Measurements from ENCODE around the gene MAFG.

Gene MAFG

GRCh38 chr17:81909966-81910839 is 17.3 kb downstream of the MAFG start:
- DNase-seq (ENCODE audit: low spot score) = no peak

GRCh38 chr17:81909231-81909630 is 18.3 kb downstream of the MAFG start:
- no peak for DNase-seq (ENCODE audit: low spot score)

GRCh38 chr17:81908793-81909192 is 18.7 kb downstream of the MAFG start:
- no peak for DNase-seq (ENCODE audit: low spot score)

GRCh38 chr17:81907219-81908145 is 20.1 kb downstream of the MAFG start:
- DNase-seq (ENCODE audit: low spot score) = no peak

- no peak for DNase-seq (ENCODE audit: low spot score)
Measured at GRCh38 chr17:81906476-81907218, 20.9 kb downstream of the MAFG start.

- DNase-seq (ENCODE audit: low spot score) = no peak
Measured at GRCh38 chr17:81905993-81906392, 21.5 kb downstream of the MAFG start.

- no peak for DNase-seq (ENCODE audit: low spot score)
Measured at GRCh38 chr17:81905424-81905875, 22.1 kb downstream of the MAFG start.

- DNase-seq (ENCODE audit: low spot score) = no peak
Measured at GRCh38 chr17:81904600-81905423, 22.7 kb downstream of the MAFG start.

- DNase-seq (ENCODE audit: low spot score) = no peak
Measured at GRCh38 chr17:81903896-81904599, 23.5 kb downstream of the MAFG start.

- no peak for DNase-seq (ENCODE audit: low spot score)
Measured at GRCh38 chr17:81903415-81903831, 24.1 kb downstream of the MAFG start.

GRCh38 chr17:81902653-81903414 is 24.7 kb downstream of the MAFG start:
- DNase-seq (ENCODE audit: low spot score) = no peak

- DNase-seq (ENCODE audit: low spot score) = peak; percentile 38
Measured at GRCh38 chr17:81902023-81902652, 25.4 kb downstream of the MAFG start, which contains the start of gene NPB. Gene NPB (plus strand): TSS chr17:81902238. CDS start chr17:81902278, 40 bp downstream.

- DNase-seq (ENCODE audit: low spot score) = no peak
Measured at GRCh38 chr17:81901167-81902022, 26.1 kb downstream of the MAFG start.

- no peak for DNase-seq (ENCODE audit: low spot score)
Measured at GRCh38 chr17:81900181-81900820, 27.2 kb downstream of the MAFG start.

- no peak for DNase-seq (ENCODE audit: low spot score)
Measured at GRCh38 chr17:81899514-81900166, 27.9 kb downstream of the MAFG start.

- no peak for DNase-seq (ENCODE audit: low spot score)
Measured at GRCh38 chr17:81898885-81899284, 28.6 kb downstream of the MAFG start.
